ENCODE data around the gene FRYL. TPM values are rescaled to one million over a fixed set of nuclear protein-coding genes. Genes with fewer than 3 reads are reported as not detected.

The FRYL gene
- polyA plus RNA-seq, 1 donor from 2014 or later, result 64.0 TPM

GRCh38 chr4:48799157-48799556, 19.1 kb upstream of the FRYL start:
- no peak overlapping the region for H3K27ac ChIP-seq (ENCODE audit: low read length)
- no peak overlapping the region for H3K4me3 ChIP-seq (ENCODE audit: low read length)
- H3K27me3 ChIP-seq (ENCODE audit: insufficient read depth, low read depth, low read length), result no peaks in the 10 kb centered on the region
- H3F3A ChIP-seq (ENCODE audit: insufficient read depth, low read length, poor library complexity, severe bottlenecking), result no peaks in the 10 kb centered on the region
- no peaks in the 10 kb centered on the region for H3K9me2 ChIP-seq (ENCODE audit: insufficient read depth, low read length)
- H3K9me3 ChIP-seq (ENCODE audit: low read length), result no peaks in the 10 kb centered on the region
- no peak overlapping the region for H3K4me2 ChIP-seq (ENCODE audit: low read length)
- H3K36me3 ChIP-seq (ENCODE audit: insufficient read depth, low read length), result no peaks in the 10 kb centered on the region
- H3K79me2 ChIP-seq (replicated peaks; ENCODE audit: insufficient read depth, low read length), result no peaks in the 10 kb centered on the region
- TF ChIP-seq TAF1 (IDR thresholded peaks at IDR 0.05; ENCODE audit: low read depth) (no peak), EZH2 (IDR thresholded peaks at IDR 0.05; ENCODE audit: borderline replicate concordance, insufficient read depth, low read length, poor library complexity, severe bottlenecking) (no peak), REST (IDR thresholded peaks at IDR 0.05; ENCODE audit: borderline replicate concordance) (no peak), RAD21 (conservative IDR thresholded peaks at IDR 0.05) (no peak), EP300 (conservative IDR thresholded peaks at IDR 0.05; ENCODE audit: poor library complexity, severe bottlenecking) (no peak)
- H2AFZ ChIP-seq (ENCODE audit: low read depth, low read length), result no peak overlapping the region
- no peak overlapping the region for H3K9ac ChIP-seq (ENCODE audit: low read length)
- no peaks in the 10 kb centered on the region for H4K20me1 ChIP-seq (ENCODE audit: insufficient read depth)

GRCh38 chr4:48798117-48798516, 18.0 kb upstream of the FRYL start:
- H2AFZ ChIP-seq (ENCODE audit: low read depth, low read length), result no peak overlapping the region
- no peak overlapping the region for H3K4me2 ChIP-seq (ENCODE audit: low read length)
- no peaks in the 10 kb centered on the region for H3F3A ChIP-seq (ENCODE audit: insufficient read depth, low read length, poor library complexity, severe bottlenecking)
- H3K9ac ChIP-seq (ENCODE audit: low read length), result no peak overlapping the region
- no peaks in the 10 kb centered on the region for H4K20me1 ChIP-seq (ENCODE audit: insufficient read depth)
- no peaks in the 10 kb centered on the region for H3K9me2 ChIP-seq (ENCODE audit: insufficient read depth, low read length)
- H3K4me3 ChIP-seq (ENCODE audit: low read length), result no peak overlapping the region
- no peaks in the 10 kb centered on the region for H3K36me3 ChIP-seq (ENCODE audit: insufficient read depth, low read length)
- no peak for TF ChIP-seq EZH2 (IDR thresholded peaks at IDR 0.05; ENCODE audit: borderline replicate concordance, insufficient read depth, low read length, poor library complexity, severe bottlenecking)
- no peak for TF ChIP-seq RAD21 (conservative IDR thresholded peaks at IDR 0.05)
- no peak for TF ChIP-seq TAF1 (IDR thresholded peaks at IDR 0.05; ENCODE audit: low read depth)
- no peak for TF ChIP-seq EP300 (conservative IDR thresholded peaks at IDR 0.05; ENCODE audit: poor library complexity, severe bottlenecking)
- TF ChIP-seq REST (IDR thresholded peaks at IDR 0.05; ENCODE audit: borderline replicate concordance), result no peak
- no peak for TF ChIP-seq POLR2AphosphoS5 (IDR thresholded peaks at IDR 0.05)
- TF ChIP-seq SMC3 (conservative IDR thresholded peaks at IDR 0.05; ENCODE audit: poor library complexity), result no peak
- no peak for TF ChIP-seq MXI1 (conservative IDR thresholded peaks at IDR 0.05; ENCODE audit: poor library complexity, severe bottlenecking)
- TF ChIP-seq CTCF (IDR thresholded peaks at IDR 0.05; ENCODE audit: poor library complexity, severe bottlenecking), result no peak
- H3K27me3 ChIP-seq (ENCODE audit: insufficient read depth, low read depth, low read length), result no peaks in the 10 kb centered on the region
- no peaks in the 10 kb centered on the region for H3K9me3 ChIP-seq (ENCODE audit: low read length)
- no peaks in the 10 kb centered on the region for H3K79me2 ChIP-seq (replicated peaks; ENCODE audit: insufficient read depth, low read length)
- no peak overlapping the region for H3K27ac ChIP-seq (ENCODE audit: low read length)
